ENCODE measurements around the gene ZNF239. TPM values are rescaled to one million over a fixed set of nuclear protein-coding genes. Genes with fewer than 3 reads are reported as not detected.

ZNF239 gene
- total and polyA plus RNA-seq, 2 of the 8 experiments (the other 6 are each of a cell fraction or from before 2014, with no cell fraction given), result 2.4 to 11.4 TPM

DNA sequence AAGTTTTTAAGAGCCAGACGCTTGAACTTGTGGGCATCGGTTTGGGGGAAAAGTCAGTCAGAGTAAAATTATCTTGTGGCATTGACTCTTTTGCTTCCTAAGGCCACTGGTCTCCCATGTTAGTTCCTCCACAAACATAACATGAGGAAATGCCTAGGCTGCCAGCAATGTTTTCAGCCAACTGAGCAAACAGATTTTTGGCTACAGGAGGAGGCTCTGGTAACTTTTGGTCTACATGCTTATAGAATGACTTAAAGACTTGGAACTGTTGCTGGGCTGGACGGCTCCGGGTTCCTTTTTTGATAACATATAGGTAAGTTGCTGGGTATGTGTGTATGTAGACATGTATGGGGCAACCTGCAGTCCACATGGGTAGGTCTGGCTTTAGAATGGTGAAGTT lies 9.6 kb upstream of the ZNF239 start:
- Histone ChIP-seq H3K27me3 (replicated peaks in 1 of 4; ENCODE audit: control insufficient read depth in 3 of 4, extremely low read depth in 1 of 4, insufficient read depth in 3 of 4, low read length in 3 of 4) (no peaks in the 10 kb centered on the region), H3K4ac (replicated peaks; ENCODE audit: insufficient read length, low read depth, low read length) (no peak overlapping the region), H2AFZ (ENCODE audit: low read length) (no peak overlapping the region), H3K79me1 (ENCODE audit: low read depth, low read length) (no peaks in the 10 kb centered on the region), H4K20me1 (replicated peaks in 1 of 2; ENCODE audit: control insufficient read depth in 1 of 2, insufficient read depth in 2 of 2, low read length in 2 of 2) (no peaks in the 10 kb centered on the region), H2BK5ac (ENCODE audit: low read depth, low read length) (no peak overlapping the region), H3K56ac (replicated peaks; ENCODE audit: insufficient read length, low read depth, low read length) (no peak overlapping the region), H3K9me3 (ENCODE audit: insufficient read depth in 2 of 2, low read depth in 1 of 2, low read length in 1 of 2) (peaks cover 10 to 11% of the 10 kb centered on the region in 2 experiments; a peak in 2 of 4 replicates), H3K79me2 (ENCODE audit: control insufficient read depth in 1 of 2, insufficient read depth in 2 of 2, low read length in 2 of 2) (no peaks in the 10 kb centered on the region), H3K23me2 (ENCODE audit: low read depth, low read length) (no peaks in the 10 kb centered on the region), H2BK20ac (ENCODE audit: low read length) (no peak overlapping the region), H2BK12ac (ENCODE audit: low read depth, low read length) (no peak overlapping the region), H3K4me1 (replicated peaks in 1 of 4; ENCODE audit: control insufficient read depth in 3 of 4, insufficient read depth in 4 of 4, low read length in 3 of 4) (no peaks in the 10 kb centered on the region), H4K8ac (ENCODE audit: extremely low read depth, insufficient read depth, low read length) (no peak overlapping the region), H3K23ac (ENCODE audit: insufficient read length) (no peak overlapping the region), H3K9ac (replicated peaks in 1 of 4; ENCODE audit: extremely low read depth in 1 of 4, low read depth in 3 of 4, low read length in 3 of 4) (no peak overlapping the region), H4K91ac (replicated peaks; ENCODE audit: insufficient read length, low read length) (no peak overlapping the region), H3K18ac (ENCODE audit: extremely low read depth, low read length) (no peak overlapping the region), H3K36me3 (ENCODE audit: control insufficient read depth in 2 of 4, insufficient read depth in 4 of 4, low read length in 3 of 4) (no peaks in the 10 kb centered on the region), H2BK15ac (ENCODE audit: low read length) (no peak overlapping the region), H4K5ac (ENCODE audit: insufficient read length, low read depth, low read length) (no peak overlapping the region), H2BK120ac (replicated peaks; ENCODE audit: low read depth, low read length) (no peak overlapping the region), H2AK5ac (ENCODE audit: low read depth, low read length) (no peak overlapping the region), H3K14ac (ENCODE audit: insufficient read length) (no peak overlapping the region), H3K4me3 (ENCODE audit: extremely low read depth in 1 of 4, insufficient read depth in 2 of 4, low read depth in 3 of 4, low read length in 4 of 4) (no peak overlapping the region), H3K4me2 (ENCODE audit: insufficient read depth in 1 of 2, low read depth in 2 of 2, low read length in 2 of 2) (no peak overlapping the region), H3K27ac (ENCODE audit: low read depth, low read length) (no peak overlapping the region)
- CTCF ChIA-PET (ENCODE audit: partially characterized antibody), result no interaction called here
- POLR2A ChIA-PET (ENCODE audit: partially characterized antibody), result no interaction called here
- no peak for FAIRE-seq
- TF ChIP-seq KDM4A (IDR thresholded peaks at IDR 0.05; ENCODE audit: low read depth, low read length, severe bottlenecking) (no peak), GTF2F1 (IDR thresholded peaks at IDR 0.05; ENCODE audit: borderline replicate concordance, low read depth, low read length) (no peak)
- WGBS, 2 experiments (ENCODE audit: extremely low coverage in 1 of 2, insufficient coverage in 1 of 2, insufficient read length in 1 of 2, insufficient replicate concordance in 2 of 2, low coverage in 1 of 2, low lambda C conversion rate in 2 of 2, missing lambda C conversion rate in 1 of 2), result 90% methylated on average over 4 of the region's 4 CpGs; no CpG with 5 or more reads in 1 of the 2 experiments
- DNase-seq (ENCODE audit: low read depth in 1 of 2, low spot score in 2 of 2), result no peak
